Sigmoid colon (tissue), 7 donors: ENCODE measurements around the gene FXR1. TPM values are rescaled to one million over a fixed set of nuclear protein-coding genes. Genes with fewer than 3 reads are reported as not detected.

Experiments
- DNase-seq: peaks from one replicate; pipeline ENCODE4 v3.0.0-alpha.2; 2019
- H3K27ac ChIP-seq, 4 donors: fragments of 200-600 bp; sonication (generic); one replicate each; pipeline ENCODE4 v1.5.1; 2016 to 2019; ENCODE audit warnings: mild to moderate bottlenecking in 1 of 4
- H3K27me3 ChIP-seq, 3 donors: fragments of 200-600 bp; sonication (generic); one replicate each; pipeline ENCODE4 v1.5.1; 2019; ENCODE audit warnings: mild to moderate bottlenecking in 1 of 3
- H3K36me3 ChIP-seq, 4 donors: fragments of 200-600 bp; sonication (generic); one replicate each; pipeline ENCODE4 v1.5.1; 2016 to 2019
- H3K4me1 ChIP-seq, 4 donors: fragments of 200-600 bp; sonication (generic); one replicate each; pipeline ENCODE4 v1.5.1; 2017 to 2019
- H3K4me3 ChIP-seq, 4 donors: fragments of 200-600 bp; sonication (generic); one replicate each; pipeline ENCODE4 v1.5.1; 2017 to 2019; ENCODE audit warnings: mild to moderate bottlenecking in 2 of 4, moderate library complexity in 1 of 4
- H3K9me3 ChIP-seq, 4 donors: fragments of 200-600 bp in 3 of 4; sonication (generic) in 3 of 4; one replicate each; pipeline versions ENCODE4 v1.5.1 to v1.6.1; 2013 to 2019
- EP300 ChIP-seq, 4 donors: sonication (generic); formaldehyde crosslinking; IDR thresholded peaks; one replicate each; pipeline ENCODE4 v1.6.1; 2017; ENCODE audit warnings: antibody characterized with exemption in 4 of 4
- POLR2A ChIP-seq, 2 donors: fragments of 450-650 bp; IDR thresholded peaks; one replicate each; pipeline ENCODE4 v1.6.1; 2016; ENCODE audit warnings: antibody characterized with exemption in 2 of 2, mild to moderate bottlenecking in 2 of 2, moderate library complexity in 2 of 2
- POLR2AphosphoS5 ChIP-seq, 4 donors: sonication (generic); formaldehyde crosslinking; IDR thresholded peaks; one replicate each; pipeline ENCODE4 v1.6.1; 2017; ENCODE audit warnings: antibody characterized with exemption in 4 of 4
- WGBS, 2 donors: extraction: QIAGEN DNeasy Blood & Tissue Kit; methylation state at CpG; one replicate each; pipeline ENCODE4 v1.1.7; 2013; 5-methylcytosine and 5-hydroxymethylcytosine counted together
- intact Hi-C: fragments of 100-400 bp; cut with DNase I; formaldehyde crosslinking; loops from one replicate; pipeline ENCODE4 v1.15.1; 2023
- polyA plus RNA-seq, 3 donors: library from polyadenylated mRNA; stranded (reverse); fragments of 200-250 nt; gene quantifications; one replicate each; pipeline ENCODE4 v1.2.3, GENCODE V29; 2013
- total RNA-seq, 4 donors: library from RNA; depleted of rRNA; stranded (reverse); fragments of >200 nt; gene quantifications; one replicate each; pipeline ENCODE4 v1.1.0, GENCODE V29; 2016
- TF ChIP-seq, protein P1 (sequence below), 4 experiments: fragments of 450-650 bp in 3 of 4; fragments of 200-600 bp in 1 of 4; IDR thresholded peaks; one replicate each; pipeline ENCODE4 v1.5.1; 2016 to 2019; ENCODE audit warnings: antibody characterized with exemption in 4 of 4, mild to moderate bottlenecking in 3 of 4, moderate library complexity in 2 of 4
- donor health status: healthy with polysubstance abuse.
- donor health status: Bipolar disorder and iron deficiency.
- donor health status: healthy.

FXR1 gene
- total and polyA plus RNA-seq, 7 donors = 30.1 to 217 (median 126) TPM

DNA sequence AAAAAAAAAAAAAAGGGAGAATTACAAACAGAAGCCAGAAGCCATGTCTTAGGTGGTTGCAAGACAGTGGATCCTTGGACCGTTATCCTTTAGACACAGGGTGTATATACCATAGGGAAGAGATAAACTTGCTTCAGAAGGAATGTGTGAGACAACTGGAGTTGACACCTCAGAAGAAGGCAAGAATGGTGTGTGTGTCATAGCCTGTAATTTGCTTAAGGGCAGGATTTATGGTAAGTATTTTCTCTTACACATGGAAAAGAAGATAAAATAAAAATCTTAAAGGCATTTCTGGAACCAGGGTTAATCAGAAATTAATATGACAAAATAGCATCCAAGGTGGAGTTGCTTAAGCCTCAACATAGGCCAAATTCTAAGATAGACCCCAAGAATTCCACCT, 96.3 kb downstream of the FXR1 start:
- intact Hi-C loops = no loop called here
- no peaks in the 10 kb centered on the region for H3K27me3 ChIP-seq
- no peak for DNase-seq
- TF ChIP-seq, protein P1, sequence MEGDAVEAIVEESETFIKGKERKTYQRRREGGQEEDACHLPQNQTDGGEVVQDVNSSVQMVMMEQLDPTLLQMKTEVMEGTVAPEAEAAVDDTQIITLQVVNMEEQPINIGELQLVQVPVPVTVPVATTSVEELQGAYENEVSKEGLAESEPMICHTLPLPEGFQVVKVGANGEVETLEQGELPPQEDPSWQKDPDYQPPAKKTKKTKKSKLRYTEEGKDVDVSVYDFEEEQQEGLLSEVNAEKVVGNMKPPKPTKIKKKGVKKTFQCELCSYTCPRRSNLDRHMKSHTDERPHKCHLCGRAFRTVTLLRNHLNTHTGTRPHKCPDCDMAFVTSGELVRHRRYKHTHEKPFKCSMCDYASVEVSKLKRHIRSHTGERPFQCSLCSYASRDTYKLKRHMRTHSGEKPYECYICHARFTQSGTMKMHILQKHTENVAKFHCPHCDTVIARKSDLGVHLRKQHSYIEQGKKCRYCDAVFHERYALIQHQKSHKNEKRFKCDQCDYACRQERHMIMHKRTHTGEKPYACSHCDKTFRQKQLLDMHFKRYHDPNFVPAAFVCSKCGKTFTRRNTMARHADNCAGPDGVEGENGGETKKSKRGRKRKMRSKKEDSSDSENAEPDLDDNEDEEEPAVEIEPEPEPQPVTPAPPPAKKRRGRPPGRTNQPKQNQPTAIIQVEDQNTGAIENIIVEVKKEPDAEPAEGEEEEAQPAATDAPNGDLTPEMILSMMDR (IDR thresholded peaks at IDR 0.05) = no peak
- TF ChIP-seq POLR2AphosphoS5 (IDR thresholded peaks at IDR 0.05) (no peak), POLR2A (IDR thresholded peaks at IDR 0.05) (no peak), EP300 (IDR thresholded peaks at IDR 0.05) (no peak)
- no peak overlapping the region for H3K4me3 ChIP-seq
- WGBS, 2 donors = 61 to 69% methylated on average over 1 of the region's 1 CpG
- H3K36me3 ChIP-seq = no peaks in the 10 kb centered on the region
- no peak overlapping the region for H3K27ac ChIP-seq
- no peaks in the 10 kb centered on the region for H3K9me3 ChIP-seq
- H3K4me1 ChIP-seq = no peaks in the 10 kb centered on the region

DNA sequence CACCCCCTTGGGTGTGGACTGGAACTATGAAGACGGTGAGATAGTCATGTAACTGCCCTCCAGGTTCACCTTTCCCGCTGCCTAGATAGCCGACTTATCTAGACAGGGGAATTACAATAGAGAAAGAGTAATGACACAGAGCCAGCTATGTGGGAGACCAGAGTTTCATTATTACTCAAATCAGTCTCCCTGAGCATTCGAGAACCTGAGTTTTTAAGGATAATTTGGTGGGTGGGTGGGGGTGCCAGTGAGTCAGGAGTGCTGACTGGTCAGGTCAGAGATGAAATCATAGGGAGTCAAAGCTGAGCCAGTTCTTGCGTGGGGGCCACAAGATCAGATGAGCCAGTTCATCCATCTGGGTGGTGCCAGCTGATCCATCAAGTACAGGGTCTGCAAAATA, 96.8 kb downstream of the FXR1 start:
- no peak for DNase-seq
- H3K4me1 ChIP-seq = no peaks in the 10 kb centered on the region
- 78 to 81% methylated on average over 5 of the region's 5 CpGs for WGBS, 2 donors
- no peak for TF ChIP-seq POLR2A (IDR thresholded peaks at IDR 0.05)
- TF ChIP-seq EP300 (IDR thresholded peaks at IDR 0.05) = no peak
- TF ChIP-seq POLR2AphosphoS5 (IDR thresholded peaks at IDR 0.05) = no peak
- TF ChIP-seq, protein P1 (IDR thresholded peaks at IDR 0.05) = no peak
- no peak overlapping the region for H3K27ac ChIP-seq
- H3K27me3 ChIP-seq = no peaks in the 10 kb centered on the region
- no peaks in the 10 kb centered on the region for H3K9me3 ChIP-seq
- H3K36me3 ChIP-seq = no peaks in the 10 kb centered on the region
- intact Hi-C loops = no loop called here
- no peak overlapping the region for H3K4me3 ChIP-seq

DNA sequence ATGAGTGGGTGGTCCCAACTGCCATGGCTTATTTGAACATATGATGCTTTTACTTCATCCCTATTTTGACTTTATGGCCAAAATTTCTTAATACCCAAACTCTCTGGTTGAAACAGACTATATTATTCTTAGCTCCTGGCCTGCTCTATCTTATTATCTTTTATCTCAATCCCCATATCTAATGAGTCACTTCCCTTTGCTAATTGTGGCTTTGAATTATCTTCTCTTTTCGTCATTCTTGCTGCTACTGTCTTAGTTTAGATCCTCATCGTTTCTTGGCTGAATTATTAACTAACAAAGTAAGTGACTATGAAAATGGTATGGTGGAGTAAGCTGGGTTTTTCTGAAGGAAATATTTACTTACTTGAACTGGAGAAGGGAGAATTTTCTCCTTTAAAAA, 105.2 kb downstream of the FXR1 start:
- Histone ChIP-seq H3K36me3 (no peaks in the 10 kb centered on the region), H3K27me3 (no peaks in the 10 kb centered on the region), H3K4me3 (no peak overlapping the region), H3K9me3 (no peaks in the 10 kb centered on the region), H3K4me1 (no peaks in the 10 kb centered on the region), H3K27ac (no peak overlapping the region)
- 57 to 61% methylated on average over 2 of the region's 2 CpGs for WGBS, 2 donors
- intact Hi-C loops = no loop called here
- TF ChIP-seq EP300 (IDR thresholded peaks at IDR 0.05) = no peak
- no peak for DNase-seq

DNA sequence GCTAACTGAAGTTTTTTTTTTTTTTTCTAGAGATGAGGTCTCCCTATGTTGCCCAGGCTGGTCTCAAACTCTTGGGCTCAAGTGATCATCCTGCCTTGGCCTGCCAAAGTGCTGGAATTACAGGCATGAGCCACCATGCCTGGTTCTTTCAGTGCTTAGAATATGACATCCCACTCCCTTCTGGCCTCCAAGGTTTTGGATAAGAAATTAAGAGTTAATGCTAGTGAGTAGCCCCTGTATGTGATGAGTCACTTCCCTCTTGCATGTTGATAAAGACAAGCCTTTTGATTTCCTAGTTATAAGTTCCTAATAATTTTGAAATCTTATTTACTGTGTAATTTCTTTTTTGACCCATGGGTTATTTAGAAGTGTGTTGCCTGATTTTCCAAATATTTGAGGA, 112.7 kb downstream of the FXR1 start:
- Histone ChIP-seq H3K27ac (no peak overlapping the region), H3K4me1 (no peaks in the 10 kb centered on the region), H3K9me3 (no peaks in the 10 kb centered on the region), H3K27me3 (no peaks in the 10 kb centered on the region), H3K4me3 (no peak overlapping the region), H3K36me3 (no peaks in the 10 kb centered on the region)
- intact Hi-C loops = no loop called here
- no peak for DNase-seq
- TF ChIP-seq, protein P1 (IDR thresholded peaks at IDR 0.05) = no peak
- TF ChIP-seq EP300 (IDR thresholded peaks at IDR 0.05) = no peak
- TF ChIP-seq POLR2AphosphoS5 (IDR thresholded peaks at IDR 0.05) = no peak
- no peak for TF ChIP-seq POLR2A (IDR thresholded peaks at IDR 0.05)

DNA sequence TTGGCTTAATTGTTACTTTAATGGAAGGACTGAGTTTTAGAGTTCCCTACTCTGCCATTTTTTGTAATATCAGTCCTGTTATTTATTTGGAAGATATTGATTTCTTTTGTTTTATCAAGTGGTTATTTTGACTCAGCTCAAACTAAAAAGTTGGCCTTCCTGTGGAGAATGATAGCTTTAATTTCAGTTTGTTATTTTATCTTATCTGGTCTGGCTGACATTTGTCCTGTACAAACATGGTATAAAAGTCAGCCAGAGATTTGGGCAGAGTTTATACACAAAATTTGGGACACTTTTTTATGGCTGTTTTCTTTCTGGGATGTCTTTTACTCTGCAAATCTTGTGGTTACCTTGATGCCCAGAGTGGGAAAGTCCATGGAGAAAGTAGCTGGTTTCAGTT, 118.5 kb downstream of the FXR1 start:
- no peaks in the 10 kb centered on the region for H3K4me1 ChIP-seq
- H3K4me3 ChIP-seq = no peak overlapping the region
- DNase-seq = no peak
- H3K27ac ChIP-seq = no peak overlapping the region
- no peak for TF ChIP-seq EP300 (IDR thresholded peaks at IDR 0.05)
- TF ChIP-seq, protein P1 (IDR thresholded peaks at IDR 0.05) = no peak
- no peak for TF ChIP-seq POLR2AphosphoS5 (IDR thresholded peaks at IDR 0.05)
- no peak for TF ChIP-seq POLR2A (IDR thresholded peaks at IDR 0.05)
- no peaks in the 10 kb centered on the region for H3K36me3 ChIP-seq
- intact Hi-C loops = no loop called here
- no peaks in the 10 kb centered on the region for H3K9me3 ChIP-seq
- no peaks in the 10 kb centered on the region for H3K27me3 ChIP-seq

Other genes starting within 250 kb of the FXR1 start
- gene CCDC39, start 233.2 kb upstream of the FXR1 start, total RNA-seq = 1 to 10 TPM in 1 of 4 donors, under 1 TPM in 1, not detected in 2; 0.16 to 1.1 TPM
- gene CCDC39, start 233.2 kb upstream of the FXR1 start, polyA plus RNA-seq = under 1 TPM in 1 of 3 donors, not detected in 2; 0.01 TPM
- 10 to 100 TPM; 34.3 to 89.2 (median 55.4) TPM for gene DNAJC19, start 77.1 kb downstream of the FXR1 start, total RNA-seq
- 10 to 100 TPM; 29.3 to 52.9 (median 42.3) TPM for gene DNAJC19, start 77.1 kb downstream of the FXR1 start, polyA plus RNA-seq